ENCODE data around the gene HOXD8.

The HOXD8 gene

GRCh38 chr2:176128982-176129796 lies at the start of gene HOXD8:
HOXD8 (plus strand) TSS chr2:176129705; CDS start chr2:176130367, 662 bp downstream.
- no peak for DNase-seq (ENCODE audit: low read depth)

DNA sequence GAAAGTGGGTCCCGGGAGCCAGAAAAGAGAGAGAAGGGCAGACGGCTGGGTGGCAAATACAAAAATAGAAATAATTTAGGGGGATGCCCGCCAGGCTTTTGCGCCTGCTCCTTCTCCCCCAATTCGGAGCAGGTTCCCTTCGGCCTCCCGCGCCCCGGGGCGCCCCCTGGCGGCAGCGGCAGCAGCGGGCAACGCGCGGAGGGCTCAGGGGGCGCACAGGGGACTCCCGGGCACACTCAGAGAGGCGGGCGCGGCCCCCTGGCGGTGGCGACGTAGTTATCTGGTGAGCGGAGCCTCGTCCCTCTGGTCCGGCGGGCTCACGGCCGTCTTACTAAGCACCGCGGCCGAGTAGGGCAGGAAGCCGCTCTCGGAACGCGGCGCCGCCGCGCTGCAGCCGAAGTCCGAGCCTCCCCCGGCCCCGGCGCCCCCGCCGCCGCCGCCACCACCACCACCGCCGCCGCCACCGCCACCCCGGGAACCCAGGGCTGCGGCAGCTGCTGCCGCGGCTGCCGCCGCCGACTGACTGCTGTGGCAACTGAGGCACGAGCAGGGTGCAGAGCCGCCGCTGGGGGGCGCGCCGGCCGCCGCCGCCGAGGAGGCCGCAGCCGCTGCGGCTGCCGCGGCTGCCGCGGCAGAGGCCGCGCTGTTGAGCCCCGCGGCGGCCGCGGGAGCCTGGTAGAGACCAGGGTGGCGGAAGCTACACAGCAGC lies 49.5 kb upstream of the HOXD8 start:
- DNase-seq (ENCODE audit: low read depth), result no peak

DNA sequence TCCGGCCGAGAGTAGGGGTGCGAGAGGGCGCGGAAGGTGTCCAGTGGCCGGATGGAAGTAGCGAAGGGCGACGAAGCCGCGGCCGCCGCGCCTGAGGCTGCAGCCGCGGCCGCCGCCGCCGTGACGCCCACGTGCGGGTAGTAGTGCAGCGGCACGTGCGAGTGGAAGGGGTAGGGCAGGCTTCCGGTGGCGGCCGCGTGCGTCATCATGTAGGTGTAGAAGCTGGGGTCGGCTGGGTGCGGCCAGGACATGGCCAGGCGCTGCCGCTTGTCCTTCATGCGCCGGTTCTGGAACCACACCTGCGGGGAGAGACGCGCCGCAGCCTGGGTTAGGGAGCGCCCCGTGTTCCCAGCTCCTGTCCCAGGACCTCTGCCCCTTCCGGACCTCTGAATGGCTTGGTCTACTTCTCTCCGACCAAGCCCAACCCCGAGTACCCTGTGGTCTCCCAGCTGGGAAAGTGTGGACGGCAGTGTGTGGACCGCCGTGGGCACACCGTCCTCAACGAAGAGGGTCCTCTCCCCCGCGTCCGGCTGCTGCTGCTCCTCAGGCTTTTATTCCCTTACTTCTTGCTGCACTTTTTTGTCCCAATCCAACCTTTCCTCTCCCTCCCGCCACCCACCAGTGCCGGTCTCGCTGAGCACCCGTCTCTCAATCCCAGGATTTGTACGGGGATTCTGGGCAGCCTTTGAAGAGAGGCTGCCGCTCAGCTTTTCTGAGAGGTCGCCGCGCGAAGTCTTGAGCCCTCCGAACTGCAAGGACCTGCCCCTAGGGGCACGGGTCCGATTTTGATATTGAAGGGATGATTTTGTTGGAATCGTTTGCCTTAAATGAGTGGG lies 48.7 kb upstream of the HOXD8 start:
- DNase-seq (ENCODE audit: low read depth), result no peak

- DNase-seq (ENCODE audit: low read depth), result no peak
Observed at GRCh38 chr2:176081376-176081836, 48.1 kb upstream of the HOXD8 start.

- DNase-seq (ENCODE audit: low read depth), result no peak
Observed at GRCh38 chr2:176081837-176082524, 47.5 kb upstream of the HOXD8 start.

GRCh38 chr2:176082525-176082823 lies 47.0 kb upstream of the HOXD8 start:
- no peak for DNase-seq (ENCODE audit: low read depth)

DNA sequence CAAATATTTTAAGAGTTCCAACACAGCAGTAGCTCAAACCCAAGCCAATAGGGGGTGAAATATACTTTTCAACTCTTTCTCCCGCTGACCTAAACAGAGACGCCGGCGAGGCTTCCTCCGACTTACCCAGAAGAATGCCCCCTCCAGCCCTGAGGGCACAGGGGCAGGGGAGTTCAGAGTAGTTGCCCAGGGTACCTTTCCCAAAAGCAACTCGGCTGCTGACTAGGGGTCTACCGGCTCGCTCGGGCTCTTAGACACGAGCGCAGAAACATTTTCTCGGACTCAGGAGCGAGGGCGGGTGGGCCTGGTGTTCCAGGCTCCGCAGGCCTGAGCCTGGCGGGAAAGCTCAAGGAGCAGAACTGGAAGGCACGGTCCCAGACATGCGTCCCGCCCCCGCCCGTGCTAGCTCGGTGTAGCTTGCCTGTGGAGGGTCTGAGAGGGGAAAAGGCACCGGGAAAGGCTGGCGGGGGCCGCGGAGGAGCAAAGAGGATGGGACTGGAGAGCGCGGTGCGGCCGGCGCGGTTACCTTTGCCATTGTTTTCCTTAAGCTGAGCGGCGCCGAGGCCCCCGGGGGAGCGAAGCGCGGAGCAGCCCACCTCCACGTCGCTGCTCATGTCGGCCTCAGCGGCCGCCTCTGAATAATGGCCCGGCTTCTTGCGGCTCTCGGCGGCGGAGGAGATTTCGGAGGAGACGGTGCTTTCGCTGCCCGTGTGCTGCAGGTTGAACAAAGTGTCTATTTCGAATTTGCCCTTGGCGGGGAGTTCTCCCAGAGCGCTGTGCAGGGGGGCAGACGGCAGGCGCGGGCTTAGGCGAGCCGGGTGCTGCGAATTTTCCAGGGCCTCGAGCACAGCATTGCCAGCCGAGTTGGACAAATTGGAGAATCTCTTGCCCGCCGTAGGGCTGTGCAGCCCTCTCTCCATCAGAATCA lies 46.4 kb upstream of the HOXD8 start:
- DNase-seq (ENCODE audit: low read depth), result no peak

GRCh38 chr2:176083796-176084261 lies 45.7 kb upstream of the HOXD8 start, which contains the start of gene EVX2:
EVX2 (minus strand) TSS chr2:176083962; CDS start chr2:176083776, 186 bp downstream.
- DNase-seq (ENCODE audit: low read depth), result no peak

- no peak for DNase-seq (ENCODE audit: low read depth)
Observed at GRCh38 chr2:176084611-176085119, 44.8 kb upstream of the HOXD8 start.

GRCh38 chr2:176085120-176085788 lies 44.3 kb upstream of the HOXD8 start:
- no peak for DNase-seq (ENCODE audit: low read depth)

DNA sequence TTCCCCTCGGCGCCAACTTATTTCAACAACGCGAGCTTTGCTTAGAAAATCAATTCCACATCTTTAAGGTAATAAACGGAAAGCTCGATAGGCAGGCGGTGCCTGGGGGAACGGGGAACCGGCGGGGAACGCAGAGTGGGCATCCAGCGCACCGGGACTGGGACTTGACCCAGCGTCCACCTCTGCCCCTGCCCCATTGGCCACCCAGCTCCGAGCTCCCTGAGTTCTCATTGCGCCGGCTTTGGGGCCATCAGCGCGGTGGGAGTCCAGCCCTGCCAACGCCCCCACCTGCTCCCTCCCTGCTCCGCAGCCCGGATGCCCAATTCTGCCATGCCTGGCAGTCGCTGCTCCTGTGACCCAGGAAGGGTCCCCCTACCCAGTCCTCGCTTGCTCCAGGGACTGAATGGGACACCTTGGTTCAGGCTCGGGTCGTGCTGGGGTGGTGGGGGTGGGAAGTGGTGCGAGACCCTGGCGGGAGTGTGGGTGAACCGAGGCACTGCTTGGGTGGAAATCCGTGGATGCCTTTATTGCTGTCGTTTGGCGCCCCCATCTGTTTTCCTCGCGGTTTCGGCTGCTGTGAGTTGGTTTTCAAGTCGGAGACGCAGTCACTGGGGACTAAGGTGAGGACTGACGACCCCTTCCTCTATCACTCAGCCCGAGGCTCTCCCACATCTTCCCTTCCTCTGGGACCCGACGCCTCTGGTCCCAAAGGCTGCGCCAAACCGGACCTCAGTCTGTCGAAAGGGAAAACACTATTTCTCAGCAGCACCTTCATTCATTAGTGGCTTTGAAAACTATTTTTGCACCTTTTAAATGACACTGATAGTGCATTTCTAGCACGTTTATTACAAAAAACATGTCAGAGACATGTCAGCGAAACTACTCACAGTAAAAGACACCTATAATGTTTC lies 43.4 kb upstream of the HOXD8 start:
- no peak for DNase-seq (ENCODE audit: low read depth)

DNA sequence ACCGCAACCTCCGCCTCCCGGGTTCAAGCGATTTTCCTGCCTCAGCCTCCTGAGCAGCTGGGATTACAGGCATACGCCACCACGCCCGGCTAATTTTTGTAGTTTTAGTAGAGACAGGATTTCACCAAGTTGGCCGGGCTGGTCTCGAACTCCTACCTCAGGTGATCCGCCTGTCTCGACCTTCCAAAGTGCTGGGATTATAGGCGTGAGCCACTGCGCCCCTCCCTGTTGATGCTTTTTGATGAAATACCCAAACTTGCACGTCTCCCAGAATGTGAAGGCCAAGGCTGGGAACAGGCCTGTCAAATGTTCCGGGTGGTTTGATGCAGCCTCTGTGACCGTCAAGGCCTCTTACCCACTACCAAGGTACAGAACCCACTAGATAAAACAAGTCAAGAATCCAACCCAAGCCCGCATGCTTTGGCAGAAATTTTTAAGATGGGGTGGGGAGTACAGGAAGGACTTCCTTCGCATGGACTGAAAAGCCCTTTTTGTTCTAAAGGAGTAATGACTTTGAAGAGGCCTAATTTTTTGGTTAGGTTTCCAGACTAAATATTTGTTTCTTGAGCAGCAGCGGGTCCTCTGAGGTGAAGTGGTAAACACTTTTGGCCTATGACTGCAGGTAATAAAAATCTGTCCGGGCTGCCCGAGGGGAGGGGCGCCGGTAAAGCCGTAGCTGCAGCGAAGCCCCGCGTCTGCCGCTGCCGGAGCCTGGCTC lies 42.0 kb upstream of the HOXD8 start:
- no peak for DNase-seq (ENCODE audit: low read depth)

GRCh38 chr2:176088048-176088936 lies 41.2 kb upstream of the HOXD8 start:
- DNase-seq (ENCODE audit: low read depth), result no peak

DNA sequence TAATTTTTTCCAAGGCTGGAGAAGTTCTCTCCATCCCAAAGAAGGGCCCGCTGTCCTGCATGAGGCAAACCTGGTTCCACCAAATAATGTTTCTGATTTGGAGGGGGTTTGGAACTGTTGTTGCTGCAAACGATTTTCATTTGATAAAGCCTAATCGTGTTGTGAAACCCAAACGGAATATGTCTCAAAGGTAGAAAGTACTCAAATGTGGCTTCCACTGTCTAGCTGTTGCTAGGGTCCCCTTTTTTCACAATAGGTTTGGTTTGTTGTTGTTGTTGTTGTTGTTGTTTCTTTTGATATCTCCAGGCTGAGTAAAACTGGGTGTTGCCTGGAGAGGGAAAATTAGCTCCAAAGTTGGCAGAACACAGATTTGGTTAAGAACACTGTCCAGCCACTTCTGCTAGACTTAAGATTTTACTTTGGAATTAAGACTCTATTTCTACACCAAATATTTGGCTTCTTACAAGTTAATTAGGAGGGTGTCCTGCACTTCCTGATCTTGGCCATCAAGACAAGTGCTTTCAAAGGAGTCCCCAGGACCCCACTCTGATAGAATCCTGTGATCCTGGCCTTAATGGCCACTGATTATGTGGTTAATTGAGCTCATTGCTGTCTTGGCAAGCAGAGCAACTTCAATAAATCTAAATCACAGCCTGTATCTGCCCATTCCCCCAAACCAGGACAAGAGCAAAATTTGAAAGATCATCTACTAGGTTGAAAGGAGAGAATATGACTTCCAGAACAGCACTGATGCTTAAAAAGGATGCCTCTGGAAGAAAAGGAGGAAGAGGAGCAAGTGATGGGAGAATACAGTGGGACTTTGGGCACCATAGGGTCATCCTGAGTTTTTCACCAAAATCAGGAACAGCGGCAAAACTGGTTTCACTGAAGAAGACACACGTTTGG lies 40.3 kb upstream of the HOXD8 start:
- DNase-seq (ENCODE audit: low read depth), result no peak

- no peak for DNase-seq (ENCODE audit: low read depth)
Observed at GRCh38 chr2:176089843-176090395, 39.6 kb upstream of the HOXD8 start.

GRCh38 chr2:176090862-176091261 lies 38.6 kb upstream of the HOXD8 start:
- no peak for DNase-seq (ENCODE audit: low read depth)

All from stimulated activated CD8-positive, alpha-beta memory T cell treated with anti-CD3 and anti-CD28 coated beads, Interleukin-4, amount 100 ng/mL, for 24 hours (primary cell).